ENCODE measurements around the gene EPB41. TPM values are rescaled to one million over a fixed set of nuclear protein-coding genes. Genes with fewer than 3 reads are reported as not detected.

EPB41 gene
- total and polyA plus RNA-seq, 2 of the 4 experiments (the other 2 are of a cell fraction) = 4.6 to 10.0 TPM

- Histone ChIP-seq H3K27me3 (ENCODE audit: control insufficient read depth, insufficient read depth, low read length) (no peaks in the 10 kb centered on the region), H4K5ac (ENCODE audit: low read depth, low read length) (no peak overlapping the region), H3K4me1 (ENCODE audit: control insufficient read depth, insufficient read depth, low read length) (peaks cover 5% of the 10 kb centered on the region; the same call in 1 of the 2 replicates), H2AFZ (replicated peaks; ENCODE audit: low read length, poor library complexity) (no peak overlapping the region), H3K14ac (replicated peaks; ENCODE audit: low read depth, low read length) (peak overlapping the region; percentile 76; the same call in 1 of the 2 replicates), H4K91ac (ENCODE audit: insufficient read depth, low read depth, low read length) (no peak overlapping the region), H3K23ac (ENCODE audit: low read depth, low read length) (no peak overlapping the region), H2AK5ac (ENCODE audit: low read depth, low read length) (no peak overlapping the region), H2AK9ac (replicated peaks; ENCODE audit: low read depth, low read length, poor library complexity) (no peak overlapping the region), H3K9me1 (ENCODE audit: insufficient read depth, low read length) (no peaks in the 10 kb centered on the region), H2BK5ac (ENCODE audit: low read depth, low read length, poor library complexity, severe bottlenecking) (no peak overlapping the region), H4K20me1 (ENCODE audit: insufficient read depth, low read length) (no peaks in the 10 kb centered on the region), H3K36me3 (ENCODE audit: control insufficient read depth, insufficient read depth, low read length) (no peaks in the 10 kb centered on the region), H2BK20ac (ENCODE audit: low read depth, low read length) (no peak overlapping the region), H2BK120ac (ENCODE audit: low read depth, low read length) (no peak overlapping the region; the same call in 1 of the 2 replicates), H3K9me3 (ENCODE audit: control insufficient read depth, insufficient read depth, low read length) (no peaks in the 10 kb centered on the region), H3K4me3 (ENCODE audit: insufficient read depth, low read depth, low read length) (no peak overlapping the region), H4K8ac (ENCODE audit: low read depth in 2 of 2, low read length in 2 of 2) (no peak overlapping the region), H3K4ac (ENCODE audit: low read depth, low read length) (no peak overlapping the region), H3K79me1 (ENCODE audit: low read depth in 1 of 2, low read length in 2 of 2) (0 out of 4 replicates have a peak, but pooled peaks cover 0 to 3% of the 10 kb centered on the region in 2 experiments), H3K4me2 (ENCODE audit: low read depth, low read length) (no peak overlapping the region), H3K18ac (ENCODE audit: low read depth, low read length) (no peak overlapping the region), H2BK15ac (ENCODE audit: low read depth, low read length) (no peak overlapping the region), H3K27ac (ENCODE audit: insufficient read depth, low read length) (no peak overlapping the region), H3K9ac (ENCODE audit: low read depth, low read length) (no peak overlapping the region), H3K56ac (ENCODE audit: extremely low read depth, insufficient read depth, low read length) (no peak overlapping the region)
- POLR2A ChIA-PET (ENCODE audit: unreplicated experiment) = interaction anchor here (0.5 kb wide), 1 partner anchor 14 kb away, joined by 4 read pairs; no protein-coding TSS in a partner anchor
- WGBS, 2 experiments (ENCODE audit: extremely low coverage in 2 of 2, insufficient read length in 1 of 2) = no CpG with 5 or more reads among the region's 2 CpGs
- in situ Hi-C loops (cut with MboI; ENCODE audit: low sequenced_read_pairs) = no loop called here
- intact Hi-C loops (cut with micrococcal nuclease) = no loop called here
- ATAC-seq (ENCODE audit: low read depth) (no peak; the same call in 1 of the 2 replicates), DNase-seq (no peak)
- no peak for TF ChIP-seq RAD21 (IDR thresholded peaks at IDR 0.05; ENCODE audit: low read length)
- TF ChIP-seq RFX5 (IDR thresholded peaks at IDR 0.05; ENCODE audit: low read depth, low read length) = no peak
- no peak for TF ChIP-seq FOS (IDR thresholded peaks at IDR 0.05; ENCODE audit: low read depth, low read length)
- TF ChIP-seq MXI1 (IDR thresholded peaks at IDR 0.05; ENCODE audit: borderline replicate concordance, low read depth, low read length) = no peak
- TF ChIP-seq MAZ (IDR thresholded peaks at IDR 0.05; ENCODE audit: borderline replicate concordance, low read depth, low read length) = no peak
- TF ChIP-seq POLR2A (IDR thresholded peaks at IDR 0.05; ENCODE audit: low read depth, low read length) = no peak
- TF ChIP-seq ELK1 (IDR thresholded peaks at IDR 0.05; ENCODE audit: borderline replicate concordance, low read depth, low read length) = no peak
- no peak for TF ChIP-seq SMC3 (IDR thresholded peaks at IDR 0.05; ENCODE audit: low read depth, low read length)
- TF ChIP-seq USF2 (IDR thresholded peaks at IDR 0.05; ENCODE audit: low read depth, low read length) = no peak
- no peak for TF ChIP-seq CHD1 (IDR thresholded peaks at IDR 0.05; ENCODE audit: low read depth, low read length)
- no peak for TF ChIP-seq RCOR1 (IDR thresholded peaks at IDR 0.05; ENCODE audit: insufficient replicate concordance, low read length)
- TF ChIP-seq CEBPB (IDR thresholded peaks at IDR 0.05; ENCODE audit: low read depth, low read length) = no peak
- TF ChIP-seq MAFK (IDR thresholded peaks at IDR 0.05; ENCODE audit: low read depth, low read length) = no peak
- no peak for TF ChIP-seq NFE2L2 (IDR thresholded peaks at IDR 0.05; ENCODE audit: low read depth, low read length)
- no peak for TF ChIP-seq BHLHE40 (IDR thresholded peaks at IDR 0.05; ENCODE audit: low read depth, low read length)
- CTCF ChIA-PET = no interaction called here
- BruUV-seq (replicated peaks) = no TSS peak
- dilution Hi-C loops (cut with HindIII; ENCODE audit: low sequenced_read_pairs, unreplicated experiment) = no loop called here
Measured at GRCh38 chr1:28928314-28928941, 14.1 kb downstream of the EPB41 start.

All from IMR-90 (cell line).